Regular cardiac myocyte (primary cell): Measurements from ENCODE around the gene NOC4L. TPM values are rescaled to one million over a fixed set of nuclear protein-coding genes. Genes with fewer than 3 reads are reported as not detected.

Source experiments
- total RNA-seq: library from RNA; depleted of rRNA; stranded (reverse); fragments of >200 nt; gene quantifications from 2 replicates; pipeline ENCODE4 v1.2.3, GENCODE V29; 2014

The NOC4L gene
- total RNA-seq = 9.0 and 18.4 TPM in 2 replicates

GRCh38 chr12:132144115-132144809, at the start of gene NOC4L, which contains the start of gene DDX51:
NOC4L (plus strand) TSS chr12:132144457; CDS start chr12:132144489, 32 bp downstream.
DDX51 (minus strand) TSS chr12:132144319; CDS start chr12:132144296, 23 bp downstream.

Other genes with a start within 250 kb of the NOC4L start
- 4.4 and 6.8 TPM in 2 replicates for gene ULK1, start 249.8 kb upstream of the NOC4L start, total RNA-seq
- gene PUS1, start 215.2 kb upstream of the NOC4L start, total RNA-seq = 4.2 and 23.8 TPM in 2 replicates
- 6.8 and 7.5 TPM in 2 replicates for gene EP400, start 194.5 kb upstream of the NOC4L start, total RNA-seq
- 5.4 and 8.6 TPM in 2 replicates for gene DDX51, start 138 bp upstream of the NOC4L start, total RNA-seq
- gene GALNT9, start 185.1 kb downstream of the NOC4L start, total RNA-seq = 0.19 and 0.28 TPM in 2 replicates